H9 (cell line): ENCODE data around the gene BMERB1. TPM values are rescaled to one million over a fixed set of nuclear protein-coding genes. Genes with fewer than 3 reads are reported as not detected.

Source experiments
- DNase-seq: peaks from one replicate; pipeline ENCODE4 v3.0.0-alpha.2; 2017
- H2AFZ ChIP-seq: one replicate; pipeline ENCODE4 v1.6.1; 2013; ENCODE audit warnings: mild to moderate bottlenecking, low read length, control low read depth, moderate library complexity
- H2AK5ac ChIP-seq: 2 replicates; pipeline ENCODE4 v1.6.1; 2013; ENCODE audit warnings: low read length, control low read depth, mixed read lengths; ENCODE audit not compliant: insufficient read length
- H2BK120ac ChIP-seq: one replicate; pipeline ENCODE4 v1.6.1; 2013; ENCODE audit warnings: low read depth, mild to moderate bottlenecking, low read length, control low read depth, inconsistent platforms; ENCODE audit not compliant: poor library complexity, severe bottlenecking
- H2BK12ac ChIP-seq: 2 replicates; pipeline ENCODE4 v1.6.1; 2013; ENCODE audit warnings: low read length, control low read depth, mixed read lengths, low read depth; ENCODE audit not compliant: insufficient read length
- H2BK15ac ChIP-seq: 2 replicates; pipeline ENCODE4 v1.6.1; 2013; ENCODE audit warnings: low read depth, low read length, control low read depth
- H2BK20ac ChIP-seq: one replicate; pipeline ENCODE4 v1.6.1; 2013; ENCODE audit warnings: low read depth, mild to moderate bottlenecking, low read length, control low read depth, inconsistent platforms; ENCODE audit not compliant: poor library complexity, severe bottlenecking
- H2BK5ac ChIP-seq: 2 replicates; pipeline ENCODE4 v1.6.1; 2013; ENCODE audit warnings: low read length, control low read depth, mixed read lengths; ENCODE audit not compliant: insufficient read length
- H3K14ac ChIP-seq: 2 replicates; pipeline ENCODE4 v1.6.1; 2013; ENCODE audit warnings: low read length, control low read depth; ENCODE audit not compliant: insufficient read depth
- H3K18ac ChIP-seq: 2 replicates; pipeline ENCODE4 v1.6.1; 2013; ENCODE audit warnings: low read depth, mild to moderate bottlenecking, mixed read lengths, low read length, control low read depth; ENCODE audit not compliant: insufficient read length
- H3K23ac ChIP-seq: 2 replicates; pipeline ENCODE4 v1.6.1; 2013; ENCODE audit warnings: low read length, control low read depth, mixed read lengths, low read depth; ENCODE audit not compliant: insufficient read length
- H3K23me2 ChIP-seq: 2 replicates; pipeline ENCODE4 v1.6.1; 2013; ENCODE audit warnings: low read depth, mild to moderate bottlenecking, mixed read lengths, low read length, control low read depth; ENCODE audit not compliant: insufficient read length, poor library complexity, severe bottlenecking
- H3K27ac ChIP-seq: 2 replicates; pipeline ENCODE4 v1.5.1; 2013; ENCODE audit warnings: low read length, control low read depth, mixed read lengths, low read depth; ENCODE audit not compliant: insufficient read length
- H3K27me3 ChIP-seq: 2 replicates; pipeline ENCODE4 v1.6.1; 2013; ENCODE audit warnings: low read length, control low read depth, inconsistent platforms; ENCODE audit not compliant: insufficient read depth
- H3K4ac ChIP-seq: 2 replicates; pipeline ENCODE4 v1.6.1; 2013; ENCODE audit warnings: low read depth, mild to moderate bottlenecking, control low read depth, inconsistent platforms, low read length, moderate library complexity
- H3K4me1 ChIP-seq: 2 replicates; pipeline ENCODE4 v1.6.1; 2013; ENCODE audit warnings: low read length, control low read depth, inconsistent platforms; ENCODE audit not compliant: insufficient read depth
- H3K4me2 ChIP-seq: 2 replicates; pipeline ENCODE4 v1.6.1; 2013; ENCODE audit warnings: low read length, control low read depth, mixed read lengths; ENCODE audit not compliant: insufficient read length, insufficient read depth
- H3K56ac ChIP-seq: 2 replicates; pipeline ENCODE4 v1.6.1; 2013; ENCODE audit warnings: low read depth, mild to moderate bottlenecking, mixed read lengths, low read length, control low read depth; ENCODE audit not compliant: insufficient read length
- H3K79me1 ChIP-seq: 2 replicates; pipeline ENCODE4 v1.6.1; 2013; ENCODE audit warnings: low read depth, mild to moderate bottlenecking, moderate library complexity, low read length, control low read depth, inconsistent platforms; ENCODE audit not compliant: insufficient read depth, poor library complexity, severe bottlenecking
- H3K79me2 ChIP-seq: 2 replicates; pipeline ENCODE4 v1.6.1; 2013; ENCODE audit warnings: low read length, control low read depth, inconsistent platforms; ENCODE audit not compliant: insufficient read depth
- H3K9ac ChIP-seq: 2 replicates; pipeline ENCODE4 v1.6.1; 2013; ENCODE audit warnings: low read length, control low read depth, mixed read lengths; ENCODE audit not compliant: insufficient read length; ENCODE audit errors: extremely low read depth
- H3K9me3 ChIP-seq: one replicate; pipeline ENCODE4 v1.6.1; 2013; ENCODE audit warnings: low read depth, low read length, inconsistent platforms; ENCODE audit not compliant: control insufficient read depth
- H3T11ph ChIP-seq: one replicate; pipeline ENCODE4 v1.6.1; 2013; ENCODE audit warnings: mild to moderate bottlenecking, low read length, control low read depth, inconsistent platforms
- H4K20me1 ChIP-seq: one replicate; pipeline ENCODE4 v1.6.1; 2013; ENCODE audit not compliant: control insufficient read depth, insufficient read length, insufficient read depth
- H4K5ac ChIP-seq: 2 replicates; pipeline ENCODE4 v1.6.1; 2013; ENCODE audit warnings: low read depth, mild to moderate bottlenecking, mixed read lengths, low read length, control low read depth; ENCODE audit not compliant: insufficient read length
- H4K8ac ChIP-seq: replicated peaks from 2 replicates; pipeline ENCODE4 v1.6.1; 2013; ENCODE audit warnings: low read length, control low read depth, mixed read lengths, low read depth; ENCODE audit not compliant: insufficient read length
- H4K91ac ChIP-seq: 2 replicates; pipeline ENCODE4 v1.6.1; 2013; ENCODE audit warnings: low read depth, mild to moderate bottlenecking, moderate library complexity, mixed read lengths, low read length, control low read depth; ENCODE audit not compliant: insufficient read length
- H3K27ac Mint-ChIP-seq, 3 experiments: 2 replicates in 2 of 3; 3 replicates in 1 of 3; pipeline ENCODE4 v1.8.0; 2020 to 2021; ENCODE audit warnings: mixed read lengths in 3 of 3, mild to moderate bottlenecking in 1 of 3, moderate library complexity in 1 of 3
- H3K27me3 Mint-ChIP-seq: 2 replicates; pipeline ENCODE4 v1.8.0; 2021; ENCODE audit warnings: low read depth, mild to moderate bottlenecking, moderate library complexity, mixed read lengths
- H3K36me3 Mint-ChIP-seq, 3 experiments: 2 replicates in 2 of 3; 3 replicates in 1 of 3; pipeline ENCODE4 v1.8.0; 2020 to 2021; ENCODE audit warnings: low read depth in 3 of 3, mixed read lengths in 3 of 3; ENCODE audit not compliant: insufficient read depth in 1 of 3
- H3K4me1 Mint-ChIP-seq, 2 experiments: 2 replicates each; pipeline ENCODE4 v1.8.0; 2020; ENCODE audit warnings: mixed read lengths in 2 of 2
- H3K4me3 Mint-ChIP-seq, 2 experiments: 2 replicates in 1 of 2; 3 replicates in 1 of 2; pipeline ENCODE4 v1.8.0; 2020 to 2021; ENCODE audit warnings: mild to moderate bottlenecking in 2 of 2, mixed read lengths in 2 of 2, moderate library complexity in 1 of 2
- H3K9me3 Mint-ChIP-seq, 2 experiments: 2 replicates in 1 of 2; 3 replicates in 1 of 2; pipeline ENCODE4 v1.8.0; 2020; ENCODE audit warnings: mild to moderate bottlenecking in 2 of 2, mixed read lengths in 2 of 2, moderate library complexity in 1 of 2
- WGBS: extraction: QIAGEN DNeasy Blood & Tissue Kit; methylation state at CpG from one replicate; pipeline ENCODE4 v1.1.7; 2013; ENCODE audit warnings: missing lambda C conversion rate, low lambda C conversion rate, mixed read lengths; ENCODE audit not compliant: insufficient read length; ENCODE audit errors: extremely low coverage; 5-methylcytosine and 5-hydroxymethylcytosine counted together
- total RNA-seq: library from RNA; stranded (reverse); gene quantifications from 2 replicates; pipeline ENCODE4 v1.2.1, GENCODE V29; 2021
- TF ChIP-seq, protein P1 (sequence below): fragments of 200-600 bp; sonication (generic); conservative IDR thresholded peaks from 3 replicates; pipeline ENCODE4 v1.8.0; 2021; ENCODE audit warnings: antibody characterized with exemption, mild to moderate bottlenecking

Gene BMERB1
- total RNA-seq, 1 experiment from 2014 or later: 19.5 TPM

DNA sequence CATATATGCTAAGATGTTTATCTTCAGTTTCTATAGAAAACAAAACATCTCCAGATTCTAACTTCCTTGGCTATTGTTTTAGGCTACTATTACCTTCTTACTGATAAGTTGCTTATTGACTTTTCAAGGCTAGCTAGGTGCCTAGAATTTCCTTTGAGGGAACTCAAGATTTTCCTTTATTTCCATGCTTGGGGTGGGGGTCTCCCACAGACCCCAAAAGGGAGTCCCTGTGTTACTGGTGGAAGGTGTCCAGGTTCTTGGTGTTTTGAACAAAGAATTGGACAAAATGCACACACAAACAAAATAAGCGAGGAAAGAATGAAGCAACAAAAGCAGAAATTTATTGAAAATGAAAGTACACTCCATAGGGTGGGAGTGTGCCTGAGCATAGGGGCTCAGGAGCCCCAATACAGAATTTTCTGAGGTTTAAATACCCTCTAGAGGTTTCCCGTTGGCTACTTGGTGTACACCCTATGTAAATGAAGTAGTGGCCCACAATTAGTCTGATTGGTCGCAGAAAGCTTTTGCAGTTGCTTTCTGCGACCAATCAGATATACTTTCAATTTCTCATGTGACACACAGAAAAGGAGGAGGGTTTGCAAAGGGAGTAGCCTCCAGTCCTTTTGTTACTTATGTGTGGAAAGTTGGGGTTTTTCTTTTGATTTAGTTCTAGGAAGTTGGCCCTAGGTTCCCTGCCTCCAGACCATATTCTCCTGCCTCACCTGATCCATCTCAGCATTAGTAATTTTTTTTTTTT is 141.1 kb downstream of the BMERB1 start:
- no peak overlapping the region for H3K23ac ChIP-seq
- no peak overlapping the region for H3T11ph ChIP-seq
- H3K9me3 ChIP-seq: no peaks in the 10 kb centered on the region
- H4K8ac ChIP-seq: no peak overlapping the region
- no CpG with 5 or more reads among the region's 4 CpGs for WGBS
- no peak for DNase-seq
- no peak overlapping the region for H3K4me3 Mint-ChIP-seq
- H3K27me3 Mint-ChIP-seq: no peaks in the 10 kb centered on the region
- no peak overlapping the region for H3K56ac ChIP-seq
- H4K5ac ChIP-seq: no peak overlapping the region
- no peak overlapping the region for H3K27ac ChIP-seq
- peaks cover 2% of the 10 kb centered on the region; the same call in 1 of the 2 replicates for H3K4me1 ChIP-seq
- no peaks in the 10 kb centered on the region for H3K79me2 ChIP-seq
- H3K18ac ChIP-seq: no peak overlapping the region
- no peak overlapping the region for H3K14ac ChIP-seq
- no peak overlapping the region for H3K4me2 ChIP-seq
- TF ChIP-seq, protein P1, sequence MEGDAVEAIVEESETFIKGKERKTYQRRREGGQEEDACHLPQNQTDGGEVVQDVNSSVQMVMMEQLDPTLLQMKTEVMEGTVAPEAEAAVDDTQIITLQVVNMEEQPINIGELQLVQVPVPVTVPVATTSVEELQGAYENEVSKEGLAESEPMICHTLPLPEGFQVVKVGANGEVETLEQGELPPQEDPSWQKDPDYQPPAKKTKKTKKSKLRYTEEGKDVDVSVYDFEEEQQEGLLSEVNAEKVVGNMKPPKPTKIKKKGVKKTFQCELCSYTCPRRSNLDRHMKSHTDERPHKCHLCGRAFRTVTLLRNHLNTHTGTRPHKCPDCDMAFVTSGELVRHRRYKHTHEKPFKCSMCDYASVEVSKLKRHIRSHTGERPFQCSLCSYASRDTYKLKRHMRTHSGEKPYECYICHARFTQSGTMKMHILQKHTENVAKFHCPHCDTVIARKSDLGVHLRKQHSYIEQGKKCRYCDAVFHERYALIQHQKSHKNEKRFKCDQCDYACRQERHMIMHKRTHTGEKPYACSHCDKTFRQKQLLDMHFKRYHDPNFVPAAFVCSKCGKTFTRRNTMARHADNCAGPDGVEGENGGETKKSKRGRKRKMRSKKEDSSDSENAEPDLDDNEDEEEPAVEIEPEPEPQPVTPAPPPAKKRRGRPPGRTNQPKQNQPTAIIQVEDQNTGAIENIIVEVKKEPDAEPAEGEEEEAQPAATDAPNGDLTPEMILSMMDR: no peak
- H3K27ac Mint-ChIP-seq: no peak overlapping the region
- no peaks in the 10 kb centered on the region for H4K20me1 ChIP-seq
- H3K9ac ChIP-seq: no peak overlapping the region
- no peaks in the 10 kb centered on the region; a peak in 1 of 5 replicates for H3K9me3 Mint-ChIP-seq
- no peak overlapping the region for H4K91ac ChIP-seq
- H3K36me3 Mint-ChIP-seq: peaks cover 6 to 10% (median 10%) of the 10 kb centered on the region in 3 experiments; a peak in 5 of 7 replicates
- no peak overlapping the region for H2AFZ ChIP-seq
- no peak overlapping the region for H2BK12ac ChIP-seq
- no peak overlapping the region for H2BK5ac ChIP-seq
- H3K27me3 ChIP-seq: no peaks in the 10 kb centered on the region
- H3K4me1 Mint-ChIP-seq: peaks cover 15 to 21% of the 10 kb centered on the region in 2 experiments
- no peaks in the 10 kb centered on the region for H3K79me1 ChIP-seq
- no peak overlapping the region for H2BK15ac ChIP-seq
- H3K4ac ChIP-seq: no peak overlapping the region
- H2AK5ac ChIP-seq: no peak overlapping the region
- no peak overlapping the region for H2BK20ac ChIP-seq
- H2BK120ac ChIP-seq: no peak overlapping the region
- H3K23me2 ChIP-seq: no peaks in the 10 kb centered on the region
